NCI-H2227 (cell line): Measurements from ENCODE around the gene OR11A1.
"Not testable (repeated sequence)": the region's sequence is repeated elsewhere in the genome, so short reads cannot be mapped to it uniquely, and the experiment has no call there.

ENCODE experiments used
- DNase-seq: peaks from one replicate; lab custom pipeline; 2025; ENCODE audit not compliant: unreplicated experiment; lab: John Stamatoyannopoulos, UW

Gene OR11A1

GRCh38 chr6:29479560-29479959 lies 22.7 kb upstream of the OR11A1 start:
- no peak for DNase-seq

- DNase-seq: no peak
These were observed 21.9 kb upstream of the OR11A1 start for GRCh38 chr6:29478740-29479139.

GRCh38 chr6:29477923-29478450 lies 21.1 kb upstream of the OR11A1 start:
- no peak for DNase-seq

DNA sequence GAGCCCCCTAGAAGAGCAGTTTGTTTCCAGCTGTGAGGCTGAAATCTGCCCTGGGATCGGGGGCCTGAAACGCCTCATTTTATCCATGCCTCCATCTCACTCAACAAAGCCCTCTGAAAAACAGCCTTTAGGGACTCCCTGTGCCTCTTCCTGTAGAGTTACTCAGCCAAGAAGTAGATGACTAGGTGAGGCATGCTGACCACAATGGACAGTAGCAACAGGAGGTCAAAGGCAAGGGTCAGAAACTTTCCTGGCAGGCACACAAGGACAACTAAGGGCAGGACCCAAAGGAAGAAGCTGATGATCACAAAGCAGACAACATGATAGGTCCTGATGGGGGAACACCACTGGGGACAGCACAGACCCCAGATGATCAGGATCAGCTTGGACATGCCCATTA lies 18.1 kb upstream of the OR11A1 start:
- DNase-seq: no peak

DNA sequence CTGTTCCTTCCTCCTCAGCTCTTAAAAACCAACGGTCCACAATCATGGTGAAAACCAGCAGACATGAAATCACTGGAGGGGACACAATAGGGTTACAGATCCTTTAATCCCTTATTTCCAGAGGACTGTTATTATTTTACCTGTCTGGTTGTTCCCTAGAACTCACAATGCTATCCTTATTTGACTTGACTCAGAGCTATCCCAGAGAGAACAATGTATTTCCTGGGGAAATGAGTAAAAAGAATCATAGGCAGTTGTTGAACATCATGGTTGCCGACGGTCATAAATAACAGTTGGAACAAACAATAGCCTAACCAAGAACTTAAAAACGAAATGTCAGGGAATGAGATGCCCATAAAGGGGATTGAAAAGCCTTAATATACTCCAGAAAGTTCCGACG lies 9.4 kb upstream of the OR11A1 start:
- no peak for DNase-seq

DNA sequence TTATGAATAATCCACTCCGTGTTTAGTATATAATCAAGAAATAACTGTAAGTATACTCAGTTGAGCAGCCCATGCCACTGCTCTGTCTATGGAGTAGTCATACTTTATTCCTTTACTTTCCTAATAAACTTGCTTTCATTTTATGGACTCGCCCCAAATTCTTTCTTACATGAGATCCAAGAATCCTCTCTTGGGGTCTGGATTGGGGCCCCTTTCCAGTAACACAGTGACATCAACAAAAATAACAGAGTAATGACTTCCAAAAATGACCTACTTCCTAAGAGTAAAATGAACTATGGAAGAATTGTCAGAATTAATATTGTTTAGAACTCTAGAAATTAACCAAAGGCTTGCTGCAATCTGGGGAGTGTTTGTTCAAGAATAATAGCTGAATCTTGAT lies 8.9 kb upstream of the OR11A1 start:
- DNase-seq: no peak

GRCh38 chr6:29465279-29465678 lies 8.4 kb upstream of the OR11A1 start:
- DNase-seq: no peak

DNA sequence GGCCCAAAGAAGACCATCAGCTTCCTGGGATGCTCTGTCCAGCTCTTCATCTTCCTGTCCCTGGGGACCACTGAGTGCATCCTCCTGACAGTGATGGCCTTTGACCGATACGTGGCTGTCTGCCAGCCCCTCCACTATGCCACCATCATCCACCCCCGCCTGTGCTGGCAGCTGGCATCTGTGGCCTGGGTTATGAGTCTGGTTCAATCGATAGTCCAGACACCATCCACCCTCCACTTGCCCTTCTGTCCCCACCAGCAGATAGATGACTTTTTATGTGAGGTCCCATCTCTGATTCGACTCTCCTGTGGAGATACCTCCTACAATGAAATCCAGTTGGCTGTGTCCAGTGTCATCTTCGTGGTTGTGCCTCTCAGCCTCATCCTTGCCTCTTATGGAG lies 5.2 kb upstream of the OR11A1 start:
- no peak for DNase-seq

DNA sequence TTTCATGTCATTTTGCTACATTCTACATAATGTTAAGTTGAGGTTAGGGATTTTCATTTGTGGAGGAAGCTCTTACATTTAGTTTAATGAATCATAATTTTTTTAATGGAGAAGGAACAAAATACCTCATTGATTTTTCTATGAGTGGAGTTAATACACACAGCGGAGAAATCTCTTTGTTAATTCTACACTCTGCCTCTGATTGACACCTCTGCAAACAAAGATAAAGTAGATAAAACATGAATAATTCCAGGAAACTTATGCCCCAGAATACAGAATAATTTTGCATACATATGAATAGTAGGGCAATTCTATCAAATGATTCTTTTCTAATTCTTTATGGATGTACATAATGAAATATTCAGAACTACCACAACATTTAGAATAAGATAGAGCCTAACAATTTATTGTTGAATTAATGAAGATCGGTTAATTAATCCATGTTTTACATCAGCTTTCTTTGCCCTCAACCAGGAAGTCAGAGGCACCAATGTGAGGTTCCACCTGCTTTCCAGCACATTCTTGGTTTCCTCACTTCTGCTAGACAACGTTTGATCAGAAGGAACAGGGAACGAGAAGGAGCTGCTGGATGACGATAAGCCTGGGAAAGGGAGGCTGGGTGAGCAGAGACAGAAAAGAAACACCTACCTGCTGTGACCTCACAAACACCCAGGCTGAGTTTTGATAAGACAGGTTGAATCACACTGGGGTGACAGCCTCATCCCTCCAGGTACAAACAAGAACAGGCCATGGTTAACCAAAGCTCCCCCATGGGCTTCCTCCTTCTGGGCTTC lies 4.3 kb upstream of the OR11A1 start:
- DNase-seq: no peak

DNA sequence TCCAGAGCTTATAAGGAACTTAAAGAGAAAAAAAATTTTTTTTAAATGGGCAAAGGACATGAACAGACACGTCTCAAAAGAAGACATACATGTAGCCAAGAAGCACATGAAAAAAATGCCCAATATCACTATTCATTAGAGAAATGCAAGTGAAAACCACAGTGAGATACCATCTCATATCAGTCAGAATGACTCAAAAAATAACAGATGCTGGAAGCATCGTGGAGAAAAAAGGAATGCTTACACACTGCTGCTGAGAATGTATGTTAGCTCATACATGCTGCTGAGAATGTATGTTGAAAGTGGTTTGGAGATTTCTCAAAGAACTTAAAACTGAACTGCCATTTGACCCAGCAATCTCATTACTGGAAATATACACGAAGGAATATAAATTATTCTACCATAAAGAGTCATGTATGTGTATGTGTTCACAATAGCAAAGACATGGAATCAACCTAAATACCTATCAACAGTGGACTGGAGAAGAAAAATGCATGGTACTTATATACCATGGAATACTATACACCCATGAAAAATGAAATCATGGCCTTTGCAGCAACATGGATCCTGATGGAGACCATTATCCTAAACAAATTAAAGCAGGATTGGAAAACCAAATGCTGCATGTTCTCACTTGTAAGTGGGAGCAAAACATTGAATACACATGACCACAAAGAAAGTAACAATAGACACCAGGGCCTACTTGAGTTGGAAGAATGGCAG lies 5.2 kb downstream of the OR11A1 start:
- DNase-seq: no peak

DNA sequence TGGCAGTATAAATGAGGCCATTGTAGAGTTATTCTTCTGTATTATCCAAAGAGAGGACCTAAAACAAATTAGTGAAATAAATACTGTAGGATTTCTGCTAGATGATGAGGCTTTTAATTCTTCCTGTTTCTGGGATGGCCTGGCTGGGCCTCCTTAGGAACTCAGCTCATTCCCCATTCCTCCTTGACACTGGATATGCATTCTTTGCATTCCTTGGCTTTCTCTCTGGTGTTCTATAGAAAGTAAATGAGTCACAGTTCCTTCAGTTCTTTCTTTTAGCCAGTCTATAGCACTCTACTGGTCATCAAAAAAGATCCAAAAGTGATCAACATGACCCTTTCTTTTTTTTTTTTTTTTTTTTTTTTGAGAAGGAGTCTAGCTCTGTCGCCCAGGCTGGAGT lies 9.2 kb downstream of the OR11A1 start:
- no peak for DNase-seq

GRCh38 chr6:29444031-29444430 lies 12.8 kb downstream of the OR11A1 start:
- DNase-seq: not testable (repeated sequence)

DNA sequence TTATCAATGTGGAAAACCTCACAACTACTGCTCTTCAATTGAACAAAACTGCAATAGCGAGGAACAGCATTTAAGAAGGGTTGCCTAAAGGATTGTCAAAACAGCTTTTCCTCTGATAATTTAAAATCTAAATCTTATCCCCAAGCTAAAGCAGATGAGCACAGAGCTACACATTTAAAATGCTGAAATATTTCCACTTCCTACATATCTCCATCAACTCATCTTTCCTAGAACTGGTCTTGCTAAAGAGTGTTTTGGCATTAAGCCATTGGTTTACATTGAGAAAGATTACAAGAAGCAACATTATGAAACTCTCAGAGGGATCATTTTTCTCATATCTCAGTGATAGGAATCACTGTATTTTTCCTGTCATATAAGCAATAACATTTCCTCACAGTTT lies 14.2 kb downstream of the OR11A1 start:
- no peak for DNase-seq

GRCh38 chr6:29439006-29439405 lies 17.9 kb downstream of the OR11A1 start, which contains the start of gene OR10C1:
Gene OR10C1 (plus strand): TSS chr6:29439306. CDS start chr6:29440016, 710 bp downstream.
- no peak for DNase-seq

GRCh38 chr6:29436730-29437129 lies 20.1 kb downstream of the OR11A1 start:
- DNase-seq: peak; percentile 67

DNA sequence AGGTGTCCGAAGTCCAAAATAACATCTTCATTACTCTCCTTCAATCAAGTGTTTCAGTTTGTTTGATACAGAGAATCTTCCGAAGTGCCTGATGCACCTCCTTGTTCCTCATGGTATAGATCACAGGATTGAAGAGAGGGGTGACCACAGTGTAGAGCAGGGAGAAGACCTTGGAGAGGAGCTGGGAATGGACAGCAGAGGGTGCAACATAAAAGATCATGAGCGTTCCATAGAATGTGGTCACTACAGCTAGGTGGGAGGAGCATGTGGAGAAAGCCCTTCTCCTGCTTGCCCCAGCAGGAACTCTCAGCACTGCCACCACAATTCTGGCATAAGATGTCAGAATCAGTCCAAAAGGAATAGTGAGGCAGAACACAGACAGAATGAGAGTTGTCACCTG lies 30.2 kb downstream of the OR11A1 start:
- no peak for DNase-seq

- DNase-seq: no peak
These were observed 31.8 kb downstream of the OR11A1 start for GRCh38 chr6:29425075-29425474.

GRCh38 chr6:29424575-29424974 lies 32.3 kb downstream of the OR11A1 start:
- no peak for DNase-seq

GRCh38 chr6:29424168-29424567 lies 32.7 kb downstream of the OR11A1 start:
- DNase-seq: no peak

DNA sequence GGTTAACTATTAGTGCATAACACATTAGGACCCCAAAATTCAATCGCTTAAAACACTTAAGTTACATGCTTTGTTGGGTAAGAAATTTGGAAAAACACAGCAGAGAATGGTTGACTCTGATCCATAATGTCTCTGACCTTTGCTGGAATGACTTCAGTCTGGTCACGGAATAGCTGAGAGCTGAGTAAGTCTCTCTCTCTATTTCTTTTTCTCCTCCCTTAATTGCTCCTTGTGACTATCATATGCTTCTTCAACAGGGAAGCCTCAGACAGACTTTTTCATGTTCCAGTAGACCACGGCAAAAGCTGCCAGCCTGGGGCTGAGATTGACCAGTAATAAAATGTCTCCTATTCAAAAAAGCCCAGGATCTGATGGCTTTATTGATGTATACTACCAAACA lies 37.4 kb downstream of the OR11A1 start:
- no peak for DNase-seq

DNA sequence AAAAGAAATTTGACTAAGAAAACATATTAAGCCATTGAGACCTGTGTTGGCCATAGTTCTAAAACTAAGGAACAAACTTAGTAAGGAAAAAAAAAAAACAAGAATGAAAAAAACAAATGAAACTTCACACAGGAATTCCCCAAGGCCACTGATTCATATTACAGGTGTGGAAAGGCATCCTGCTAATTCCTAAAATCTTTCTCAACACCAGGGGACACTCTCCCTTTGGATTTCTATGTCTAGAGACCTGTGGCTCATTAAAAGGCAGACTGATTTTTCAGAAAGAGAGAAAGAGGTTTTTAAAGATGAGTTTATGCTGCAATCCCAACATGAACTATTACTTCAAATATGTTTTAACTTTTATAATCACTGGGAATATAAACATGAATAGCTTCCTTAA lies 42.3 kb downstream of the OR11A1 start, which contains the start of gene OR12D1:
TSS of gene OR12D1 (plus strand) at position 341 of the 400 bp plus-strand sequence.
- DNase-seq: no peak

- DNase-seq: no peak
These were observed 53.1 kb downstream of the OR11A1 start for GRCh38 chr6:29403801-29404200.
